Loucy (cell line): Measurements from ENCODE around the gene C1QL3.

Source experiments
- CTCF ChIP-seq: fragments of 200-600 bp; sonication (generic); conservative IDR thresholded peaks from 2 replicates; pipeline ENCODE4 v1.5.1; 2014; ENCODE audit warnings: mild to moderate bottlenecking, antibody characterized with exemption, low read length
- EZH2phosphoT487 ChIP-seq: fragments of 200-600 bp; IDR thresholded peaks from 2 replicates; pipeline ENCODE4 v1.6.1; 2018; ENCODE audit warnings: antibody characterized with exemption, mild to moderate bottlenecking, moderate library complexity, borderline replicate concordance

- TF ChIP-seq CTCF (no peak), EZH2phosphoT487 (no peak)
Observed at GRCh38 chr10:16491933-16492332, 29.7 kb downstream of the C1QL3 start.
